OCI-LY1 (cell line): ENCODE measurements around the gene NRP2.

ENCODE experiments used
- EZH2 ChIP-seq: fragments of 200-600 bp; sonication (generic), shearing (Covaris generic); IDR thresholded peaks from 2 replicates; pipeline ENCODE4 v1.8.0; 2017; ENCODE audit warnings: borderline replicate concordance, mixed run types, mild to moderate bottlenecking, antibody characterized with exemption, low read length, moderate library complexity, mixed read lengths
- TF ChIP-seq, protein P1 (sequence below): fragments of 200-600 bp; sonication (generic), shearing (Covaris generic); IDR thresholded peaks from 2 replicates; pipeline ENCODE4 v1.5.1; 2017; ENCODE audit warnings: mild to moderate bottlenecking, antibody characterized with exemption, low read length, moderate library complexity, mixed read lengths

DNA sequence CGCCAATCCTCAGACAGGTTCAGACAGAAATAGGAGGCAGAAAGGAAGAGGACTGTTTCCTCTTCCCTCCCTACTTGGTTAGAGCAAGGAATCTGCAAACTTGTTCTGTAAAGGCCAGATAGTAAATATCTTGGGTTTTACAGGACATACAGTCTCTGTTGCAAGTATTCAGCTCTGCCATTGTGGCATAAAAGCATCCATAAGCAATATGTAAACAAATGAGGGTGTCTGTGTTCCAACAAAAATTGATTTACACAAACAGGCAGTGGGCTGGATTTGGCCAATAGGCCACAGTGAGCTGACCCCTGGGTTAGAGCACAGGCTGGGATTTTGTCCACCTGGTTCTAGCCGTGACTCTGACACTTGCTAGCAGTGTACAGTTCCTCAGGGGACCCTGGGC is 89.4 kb downstream of the NRP2 start:
- TF ChIP-seq, protein P1, sequence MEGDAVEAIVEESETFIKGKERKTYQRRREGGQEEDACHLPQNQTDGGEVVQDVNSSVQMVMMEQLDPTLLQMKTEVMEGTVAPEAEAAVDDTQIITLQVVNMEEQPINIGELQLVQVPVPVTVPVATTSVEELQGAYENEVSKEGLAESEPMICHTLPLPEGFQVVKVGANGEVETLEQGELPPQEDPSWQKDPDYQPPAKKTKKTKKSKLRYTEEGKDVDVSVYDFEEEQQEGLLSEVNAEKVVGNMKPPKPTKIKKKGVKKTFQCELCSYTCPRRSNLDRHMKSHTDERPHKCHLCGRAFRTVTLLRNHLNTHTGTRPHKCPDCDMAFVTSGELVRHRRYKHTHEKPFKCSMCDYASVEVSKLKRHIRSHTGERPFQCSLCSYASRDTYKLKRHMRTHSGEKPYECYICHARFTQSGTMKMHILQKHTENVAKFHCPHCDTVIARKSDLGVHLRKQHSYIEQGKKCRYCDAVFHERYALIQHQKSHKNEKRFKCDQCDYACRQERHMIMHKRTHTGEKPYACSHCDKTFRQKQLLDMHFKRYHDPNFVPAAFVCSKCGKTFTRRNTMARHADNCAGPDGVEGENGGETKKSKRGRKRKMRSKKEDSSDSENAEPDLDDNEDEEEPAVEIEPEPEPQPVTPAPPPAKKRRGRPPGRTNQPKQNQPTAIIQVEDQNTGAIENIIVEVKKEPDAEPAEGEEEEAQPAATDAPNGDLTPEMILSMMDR: no peak
- TF ChIP-seq EZH2: no peak
